Vagina (tissue), 2 donors: ENCODE measurements around the gene RIC8A. TPM values are rescaled to one million over a fixed set of nuclear protein-coding genes. Genes with fewer than 3 reads are reported as not detected.

Source experiments
- DNase-seq, 2 donors: peaks; one replicate each; pipeline ENCODE4 v3.0.0-alpha.2; 2017; ENCODE audit errors: extremely low spot score in 2 of 2
- H3K27ac ChIP-seq: fragments of 200-600 bp; sonication (generic); one replicate; pipeline ENCODE4 v1.5.1; 2019
- H3K27me3 ChIP-seq: fragments of 200-600 bp; sonication (generic); one replicate; pipeline ENCODE4 v1.5.1; 2019
- H3K36me3 ChIP-seq, 2 donors: fragments of 200-600 bp; sonication (generic); one replicate each; pipeline ENCODE4 v1.5.1; 2017 to 2019
- H3K4me1 ChIP-seq: fragments of 200-600 bp; sonication (generic); one replicate; pipeline ENCODE4 v1.5.1; 2019
- H3K4me3 ChIP-seq, 2 donors: fragments of 200-600 bp; sonication (generic); 1 replicate in 1 of 2; 2 replicates in 1 of 2; pipeline ENCODE4 v1.5.1; 2016 to 2019
- H3K9me3 ChIP-seq: fragments of 200-600 bp; sonication (generic); one replicate; pipeline ENCODE4 v1.5.1; 2019
- POLR2A ChIP-seq, 2 donors: fragments of 450-650 bp; IDR thresholded peaks; one replicate each; pipeline ENCODE4 v1.6.1; 2017; ENCODE audit warnings: antibody characterized with exemption in 2 of 2, mild to moderate bottlenecking in 2 of 2, moderate library complexity in 2 of 2
- POLR2AphosphoS5 ChIP-seq, 2 donors: sonication (generic); formaldehyde crosslinking; IDR thresholded peaks; one replicate each; pipeline ENCODE4 v1.9.0; 2017; ENCODE audit warnings: antibody characterized with exemption in 2 of 2, mild to moderate bottlenecking in 2 of 2, low read depth in 1 of 2; ENCODE audit not compliant: insufficient read depth in 1 of 2
- intact Hi-C: fragments of 100-400 bp; cut with DNase I; formaldehyde crosslinking; loops from one replicate; pipeline ENCODE4 v1.15.1; 2023
- total RNA-seq: library from RNA; depleted of rRNA; stranded (reverse); fragments of >200 nt; gene quantifications from one replicate; pipeline ENCODE4 v1.2.3, GENCODE V29; 2016
- TF ChIP-seq, protein P1 (sequence below), 3 experiments: fragments of 450-650 bp in 2 of 3; fragments of 200-600 bp in 1 of 3; sonication (generic) in 1 of 3; IDR thresholded peaks; one replicate each; pipeline ENCODE4 v1.5.1; 2017 to 2019; ENCODE audit warnings: antibody characterized with exemption in 3 of 3, mild to moderate bottlenecking in 2 of 3, moderate library complexity in 2 of 3

Gene RIC8A
- total RNA-seq, 1 donor from 2014 or later, result 90.1 TPM

DNA sequence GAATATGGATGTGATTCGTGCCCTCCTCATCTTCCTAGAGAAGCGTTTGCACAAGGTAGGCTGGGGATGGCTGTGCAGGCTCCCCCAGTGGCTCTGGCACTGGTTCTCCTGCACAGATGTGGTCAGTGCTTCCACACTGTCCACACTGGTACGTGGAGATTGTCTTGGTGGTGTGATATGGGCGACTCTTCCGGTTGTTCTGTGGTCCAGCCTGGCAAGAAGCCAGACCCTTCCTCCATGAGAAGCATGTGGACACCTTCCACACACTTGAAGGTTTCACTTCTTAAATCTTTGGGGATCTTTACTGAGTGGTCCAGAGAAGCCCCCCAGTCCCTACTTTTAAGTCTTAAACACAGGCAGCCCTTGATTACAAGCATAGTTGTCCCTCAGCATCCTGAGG, 3.8 kb downstream of the RIC8A start:
- no peak overlapping the region for H3K4me3 ChIP-seq
- H3K36me3 ChIP-seq, result peaks cover 0 to 62% of the 10 kb centered on the region in 2 donors
- no peak overlapping the region for H3K27ac ChIP-seq
- TF ChIP-seq POLR2A (IDR thresholded peaks at IDR 0.05), result no peak
- no peak for TF ChIP-seq POLR2AphosphoS5 (IDR thresholded peaks at IDR 0.05; ENCODE audit: insufficient read depth in 1 of 2, low read depth in 1 of 2)
- TF ChIP-seq, protein P1, sequence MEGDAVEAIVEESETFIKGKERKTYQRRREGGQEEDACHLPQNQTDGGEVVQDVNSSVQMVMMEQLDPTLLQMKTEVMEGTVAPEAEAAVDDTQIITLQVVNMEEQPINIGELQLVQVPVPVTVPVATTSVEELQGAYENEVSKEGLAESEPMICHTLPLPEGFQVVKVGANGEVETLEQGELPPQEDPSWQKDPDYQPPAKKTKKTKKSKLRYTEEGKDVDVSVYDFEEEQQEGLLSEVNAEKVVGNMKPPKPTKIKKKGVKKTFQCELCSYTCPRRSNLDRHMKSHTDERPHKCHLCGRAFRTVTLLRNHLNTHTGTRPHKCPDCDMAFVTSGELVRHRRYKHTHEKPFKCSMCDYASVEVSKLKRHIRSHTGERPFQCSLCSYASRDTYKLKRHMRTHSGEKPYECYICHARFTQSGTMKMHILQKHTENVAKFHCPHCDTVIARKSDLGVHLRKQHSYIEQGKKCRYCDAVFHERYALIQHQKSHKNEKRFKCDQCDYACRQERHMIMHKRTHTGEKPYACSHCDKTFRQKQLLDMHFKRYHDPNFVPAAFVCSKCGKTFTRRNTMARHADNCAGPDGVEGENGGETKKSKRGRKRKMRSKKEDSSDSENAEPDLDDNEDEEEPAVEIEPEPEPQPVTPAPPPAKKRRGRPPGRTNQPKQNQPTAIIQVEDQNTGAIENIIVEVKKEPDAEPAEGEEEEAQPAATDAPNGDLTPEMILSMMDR (IDR thresholded peaks at IDR 0.05), result no peak
- H3K4me1 ChIP-seq, result peaks cover 31% of the 10 kb centered on the region
- no peak for DNase-seq
- H3K9me3 ChIP-seq, result no peaks in the 10 kb centered on the region
- intact Hi-C loops, result no loop called here
- no peaks in the 10 kb centered on the region for H3K27me3 ChIP-seq

DNA sequence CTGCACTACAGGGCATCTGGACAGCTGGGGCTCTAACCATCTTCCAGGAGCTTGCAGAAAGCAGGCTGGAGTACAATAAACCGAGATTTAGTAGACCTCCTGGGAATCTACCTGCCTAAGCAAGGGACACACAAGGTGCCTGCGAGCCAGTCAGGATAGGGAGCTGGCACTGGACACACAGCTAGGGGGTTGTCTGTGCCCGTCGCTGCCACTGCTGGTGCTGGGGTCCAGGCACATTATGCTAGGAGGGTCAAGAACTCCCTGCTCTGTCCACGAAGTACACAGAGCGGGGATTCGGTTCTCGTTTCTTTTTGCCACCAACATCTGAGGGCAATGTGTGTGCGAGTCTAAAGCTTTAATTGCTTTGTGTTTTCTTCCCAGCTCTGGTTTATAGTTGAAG, 4.2 kb downstream of the RIC8A start:
- H3K4me1 ChIP-seq, result peaks cover 26% of the 10 kb centered on the region
- TF ChIP-seq POLR2A (IDR thresholded peaks at IDR 0.05), result no peak
- peaks cover 0 to 62% of the 10 kb centered on the region in 2 donors for H3K36me3 ChIP-seq
- H3K27ac ChIP-seq, result no peak overlapping the region
- no peak overlapping the region for H3K4me3 ChIP-seq
- H3K27me3 ChIP-seq, result no peaks in the 10 kb centered on the region
- no peaks in the 10 kb centered on the region for H3K9me3 ChIP-seq
- intact Hi-C loops, result no loop called here
- no peak for DNase-seq

DNA sequence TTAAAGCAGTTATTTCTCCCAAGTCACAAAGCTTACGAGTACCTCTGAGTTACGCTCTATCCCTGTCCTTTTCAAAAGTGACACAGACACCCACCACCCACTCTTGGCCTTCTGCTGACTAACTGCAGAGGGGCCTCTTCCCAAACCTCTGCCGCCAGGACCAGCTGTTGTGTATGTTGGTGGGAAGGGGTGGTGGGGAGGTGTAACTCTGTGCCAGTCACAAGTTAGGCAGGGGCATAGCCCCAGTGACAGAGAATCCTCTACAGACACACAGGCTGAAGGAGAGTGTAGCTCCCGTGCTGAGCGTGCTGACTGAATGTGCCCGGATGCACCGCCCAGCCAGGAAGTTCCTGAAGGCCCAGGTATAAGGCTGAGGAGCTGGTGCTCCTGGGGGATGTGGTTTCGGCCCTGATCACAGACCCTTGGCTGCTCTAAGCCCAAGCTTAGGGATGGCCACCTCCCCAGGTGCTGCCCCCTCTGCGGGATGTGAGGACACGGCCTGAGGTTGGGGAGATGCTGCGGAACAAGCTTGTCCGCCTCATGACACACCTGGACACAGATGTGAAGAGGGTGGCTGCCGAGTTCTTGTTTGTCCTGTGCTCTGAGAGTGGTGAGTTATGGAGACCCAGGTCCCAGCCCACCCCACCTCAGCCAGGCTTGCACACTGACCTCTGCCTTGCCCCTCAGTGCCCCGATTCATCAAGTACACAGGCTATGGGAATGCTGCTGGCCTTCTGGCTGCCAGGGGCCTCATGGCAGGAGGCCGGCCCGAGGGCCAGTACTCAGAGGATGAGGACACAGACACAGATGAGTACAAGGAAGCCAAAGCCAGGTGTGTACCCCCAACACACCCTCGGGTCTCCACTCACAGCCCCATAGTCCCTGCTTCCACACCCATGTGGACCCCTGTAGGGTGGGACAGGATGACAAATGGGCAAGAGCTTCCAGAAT, 4.9 kb downstream of the RIC8A start:
- no peak for TF ChIP-seq POLR2AphosphoS5 (IDR thresholded peaks at IDR 0.05; ENCODE audit: insufficient read depth in 1 of 2, low read depth in 1 of 2)
- TF ChIP-seq POLR2A (IDR thresholded peaks at IDR 0.05), result no peak
- TF ChIP-seq, protein P1 (IDR thresholded peaks at IDR 0.05), result no peak
- Histone ChIP-seq H3K9me3 (no peaks in the 10 kb centered on the region), H3K4me1 (peaks cover 24% of the 10 kb centered on the region), H3K27me3 (no peaks in the 10 kb centered on the region), H3K27ac (no peak overlapping the region), H3K36me3 (peaks cover 0 to 62% of the 10 kb centered on the region in 2 donors), H3K4me3 (no peak overlapping the region)
- intact Hi-C loops, result no loop called here
- DNase-seq, result no peak

DNA sequence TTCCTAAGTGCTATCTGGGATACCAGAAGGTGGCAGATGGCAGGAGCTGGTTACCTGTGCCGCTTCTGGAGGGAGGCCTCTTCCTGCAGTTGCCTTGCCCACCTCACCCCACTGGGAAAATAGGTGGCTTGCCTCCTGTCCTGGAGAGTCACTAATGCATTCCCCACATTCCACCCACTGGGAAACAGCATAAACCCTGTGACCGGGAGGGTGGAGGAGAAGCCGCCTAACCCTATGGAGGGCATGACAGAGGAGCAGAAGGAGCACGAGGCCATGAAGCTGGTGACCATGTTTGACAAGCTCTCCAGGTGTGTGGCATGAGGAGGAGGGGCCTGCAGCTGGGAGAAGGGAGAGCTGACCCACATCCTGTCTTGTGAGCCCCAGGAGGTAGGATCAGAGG, 5.6 kb downstream of the RIC8A start:
- no peaks in the 10 kb centered on the region for H3K9me3 ChIP-seq
- no peak overlapping the region for H3K27ac ChIP-seq
- no peak overlapping the region for H3K4me3 ChIP-seq
- DNase-seq, result no peak
- intact Hi-C loops, result no loop called here
- H3K4me1 ChIP-seq, result peaks cover 24% of the 10 kb centered on the region
- peaks cover 0 to 62% of the 10 kb centered on the region in 2 donors for H3K36me3 ChIP-seq
- no peaks in the 10 kb centered on the region for H3K27me3 ChIP-seq
- TF ChIP-seq, protein P1 (IDR thresholded peaks at IDR 0.05), result no peak
- TF ChIP-seq POLR2AphosphoS5 (IDR thresholded peaks at IDR 0.05; ENCODE audit: insufficient read depth in 1 of 2, low read depth in 1 of 2) (no peak), POLR2A (IDR thresholded peaks at IDR 0.05) (no peak)

DNA sequence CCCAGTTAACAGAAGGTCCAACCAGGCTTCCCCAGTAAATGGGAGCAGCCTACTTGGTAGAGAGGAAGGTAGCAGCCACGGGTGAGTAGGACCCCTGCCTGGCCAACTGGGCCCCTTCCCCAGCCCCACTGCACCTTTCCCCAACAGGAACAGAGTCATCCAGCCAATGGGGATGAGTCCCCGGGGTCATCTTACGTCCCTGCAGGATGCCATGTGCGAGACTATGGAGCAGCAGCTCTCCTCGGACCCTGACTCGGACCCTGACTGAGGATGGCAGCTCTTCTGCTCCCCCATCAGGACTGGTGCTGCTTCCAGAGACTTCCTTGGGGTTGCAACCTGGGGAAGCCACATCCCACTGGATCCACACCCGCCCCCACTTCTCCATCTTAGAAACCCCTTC, 6.6 kb downstream of the RIC8A start:
- intact Hi-C loops, result no loop called here
- TF ChIP-seq, protein P1 (IDR thresholded peaks at IDR 0.05), result no peak
- TF ChIP-seq POLR2AphosphoS5 (IDR thresholded peaks at IDR 0.05; ENCODE audit: insufficient read depth in 1 of 2, low read depth in 1 of 2) (no peak), POLR2A (IDR thresholded peaks at IDR 0.05) (no peak)

More for the DNA sequence above, 6.6 kb downstream of the RIC8A start:
- no peak overlapping the region for H3K4me3 ChIP-seq
- no peaks in the 10 kb centered on the region for H3K9me3 ChIP-seq
- no peak for DNase-seq
- H3K27me3 ChIP-seq, result no peaks in the 10 kb centered on the region
- H3K27ac ChIP-seq, result no peak overlapping the region
- peaks cover 0 to 62% of the 10 kb centered on the region in 2 donors for H3K36me3 ChIP-seq
- H3K4me1 ChIP-seq, result peaks cover 23% of the 10 kb centered on the region
